HS-5 (cell line): ENCODE results near the gene USP25.
A peak's percentile ranks its signal among the peaks of the same experiment; 100 is the strongest.

Experiments
- DNase-seq: peaks from one replicate; pipeline ENCODE4 v3.0.0-alpha.2; 2012; ENCODE audit warnings: low read depth

The USP25 gene

GRCh38 chr21:15729674-15730483, at the start of gene USP25:
Gene USP25, plus strand, starts transcription at chr21:15729982. Its CDS starts 412 bp downstream, at chr21:15730394.
- DNase-seq: no peak

- peak; percentile 68 for DNase-seq
Observed at GRCh38 chr21:15682186-15682895, 47.4 kb upstream of the USP25 start.

- no peak for DNase-seq
Observed at GRCh38 chr21:15682977-15683376, 46.8 kb upstream of the USP25 start.

- no peak for DNase-seq
Observed at GRCh38 chr21:15686506-15686905, 43.3 kb upstream of the USP25 start.

- DNase-seq: no peak
Observed at GRCh38 chr21:15687208-15687607, 42.6 kb upstream of the USP25 start.

- no peak for DNase-seq
Observed at GRCh38 chr21:15688016-15688415, 41.8 kb upstream of the USP25 start.

GRCh38 chr21:15688809-15689208, 41.0 kb upstream of the USP25 start:
- DNase-seq: peak; percentile 60

GRCh38 chr21:15692711-15693110, 37.1 kb upstream of the USP25 start:
- no peak for DNase-seq

- DNase-seq: no peak
Observed at GRCh38 chr21:15695241-15695640, 34.5 kb upstream of the USP25 start.

GRCh38 chr21:15701830-15702229, 28.0 kb upstream of the USP25 start:
- no peak for DNase-seq

- DNase-seq: no peak
Observed at GRCh38 chr21:15703932-15704331, 25.9 kb upstream of the USP25 start.

- DNase-seq: peak; percentile 95
Observed at GRCh38 chr21:15706696-15707095, 23.1 kb upstream of the USP25 start.

GRCh38 chr21:15713412-15713811, 16.4 kb upstream of the USP25 start:
- DNase-seq: no peak

- no peak for DNase-seq
Observed at GRCh38 chr21:15718711-15719110, 11.1 kb upstream of the USP25 start.

GRCh38 chr21:15719976-15720375, 9.8 kb upstream of the USP25 start:
- DNase-seq: no peak

GRCh38 chr21:15722591-15723324, 7.0 kb upstream of the USP25 start:
- no peak for DNase-seq

- no peak for DNase-seq
Observed at GRCh38 chr21:15725949-15726348, 3.8 kb upstream of the USP25 start.

- DNase-seq: no peak
Observed at GRCh38 chr21:15728046-15728445, 1.7 kb upstream of the USP25 start.

GRCh38 chr21:15729346-15729673, 472 bp upstream of the USP25 start:
- DNase-seq: no peak

GRCh38 chr21:15730484-15731242, 881 bp downstream of the USP25 start:
- DNase-seq: no peak

- DNase-seq: no peak
Observed at GRCh38 chr21:15731243-15731613, 1.4 kb downstream of the USP25 start.

- no peak for DNase-seq
Observed at GRCh38 chr21:15732290-15732995, 2.7 kb downstream of the USP25 start.
